ENCODE results near the gene XCR1. TPM values are rescaled to one million over a fixed set of nuclear protein-coding genes. Genes with fewer than 3 reads are reported as not detected.

Gene XCR1
- total and polyA plus RNA-seq, 2 of the 8 experiments (the other 6 are each of a cell fraction or from before 2014, with no cell fraction given) = 0.53 TPM; not detected in 1

- TF ChIP-seq ATF3 (IDR thresholded peaks at IDR 0.05; ENCODE audit: insufficient read depth, low read depth, low read length) = no peak
- no peak for TF ChIP-seq SIX5 (IDR thresholded peaks at IDR 0.05; ENCODE audit: low read depth, low read length)
- no peak for TF ChIP-seq CTBP2 (IDR thresholded peaks at IDR 0.05; ENCODE audit: borderline replicate concordance, insufficient read depth, insufficient read length, low read length)
- no peak for TF ChIP-seq MAX (IDR thresholded peaks at IDR 0.05)
- TF ChIP-seq POLR2AphosphoS5 (IDR thresholded peaks at IDR 0.05; ENCODE audit: low read depth, low read length) = no peak
Observed at GRCh38 chr3:46071222-46071858, 44.1 kb upstream of the XCR1 start (continued).

All from H1 (cell line).